Measurements from ENCODE around the gene PPM1D. TPM values are rescaled to one million over a fixed set of nuclear protein-coding genes. Genes with fewer than 3 reads are reported as not detected.
"Not testable (repeated sequence)": the region's sequence is repeated elsewhere in the genome, so short reads cannot be mapped to it uniquely, and the experiment has no call there.

PPM1D gene
- total RNA-seq, 1 experiment from 2014 or later: 14.3 TPM

DNA sequence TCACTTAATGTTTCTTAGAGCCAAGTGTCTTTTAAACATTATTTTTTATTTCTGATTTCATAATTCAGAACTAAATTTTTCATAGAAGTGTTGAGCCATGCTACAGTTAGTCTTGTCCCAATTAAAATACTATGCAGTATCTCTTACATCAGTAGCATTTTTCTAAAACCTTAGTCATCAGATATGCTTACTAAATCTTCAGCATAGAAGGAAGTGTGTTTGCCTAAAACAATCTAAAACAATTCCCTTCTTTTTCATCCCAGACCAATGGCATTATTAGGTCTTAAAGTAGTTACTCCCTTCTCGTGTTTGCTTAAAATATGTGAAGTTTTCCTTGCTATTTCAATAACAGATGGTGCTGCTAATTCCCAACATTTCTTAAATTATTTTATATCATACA, 64.0 kb downstream of the PPM1D start:
- H3K4me1 Mint-ChIP-seq (ENCODE audit: insufficient read depth, unreplicated experiment): no peaks in the 10 kb centered on the region
- H3K4me3 Mint-ChIP-seq (ENCODE audit: unreplicated experiment): no peak overlapping the region
- peaks cover 26% of the 10 kb centered on the region for H3K36me3 Mint-ChIP-seq (ENCODE audit: insufficient read depth, unreplicated experiment)
- no peak overlapping the region for H3K27ac Mint-ChIP-seq (ENCODE audit: low read depth, unreplicated experiment)
- TF ChIP-seq CTCF (IDR thresholded peaks at IDR 0.05; ENCODE audit: unreplicated experiment): no peak
- no peaks in the 10 kb centered on the region for H3K9me3 Mint-ChIP-seq (ENCODE audit: unreplicated experiment)
- intact Hi-C loops (cut with micrococcal nuclease): no loop called here
- DNase-seq (ENCODE audit: unreplicated experiment): no peak
- no peaks in the 10 kb centered on the region for H3K27me3 Mint-ChIP-seq (ENCODE audit: insufficient read depth, unreplicated experiment)
- ChIA-PET POLR2A (no interaction called here), CTCF (no interaction called here)
- no TSS peak for BruUV-seq (replicated peaks)

- Mint-ChIP-seq H3K36me3 (ENCODE audit: insufficient read depth, unreplicated experiment) (peaks cover 26% of the 10 kb centered on the region), H3K27me3 (ENCODE audit: insufficient read depth, unreplicated experiment) (no peaks in the 10 kb centered on the region), H3K4me1 (ENCODE audit: insufficient read depth, unreplicated experiment) (no peaks in the 10 kb centered on the region), H3K4me3 (ENCODE audit: unreplicated experiment) (no peak overlapping the region), H3K9me3 (ENCODE audit: unreplicated experiment) (no peaks in the 10 kb centered on the region), H3K27ac (ENCODE audit: low read depth, unreplicated experiment) (no peak overlapping the region)
- TF ChIP-seq CTCF (IDR thresholded peaks at IDR 0.05; ENCODE audit: unreplicated experiment): no peak
- POLR2A ChIA-PET: interaction anchor here (1.5 kb wide), 1 partner anchor 11 kb away, joined by 4 read pairs; the partner anchor contains the start of gene BCAS3
- DNase-seq (ENCODE audit: unreplicated experiment): no peak
- CTCF ChIA-PET: no interaction called here
- intact Hi-C loops (cut with micrococcal nuclease): no loop called here
- BruUV-seq (replicated peaks): no TSS peak
These were observed 65.6 kb downstream of the PPM1D start for GRCh38 chr17:60665602-60666001.

- H3K9me3 Mint-ChIP-seq (ENCODE audit: unreplicated experiment); H3K4me1 Mint-ChIP-seq (ENCODE audit: insufficient read depth, unreplicated experiment); BruUV-seq (replicated peaks); DNase-seq (ENCODE audit: unreplicated experiment); H3K27me3 Mint-ChIP-seq (ENCODE audit: insufficient read depth, unreplicated experiment); intact Hi-C loops (cut with micrococcal nuclease); H3K4me3 Mint-ChIP-seq (ENCODE audit: unreplicated experiment); H3K27ac Mint-ChIP-seq (ENCODE audit: low read depth, unreplicated experiment): not testable (repeated sequence)
- ChIA-PET POLR2A (interaction anchor here (0.6 to 3.0 kb wide), 3 partner anchors 8 to 1222 kb away, joined by 3 to 12 read pairs (median 3); partner anchors contain the start of gene BCAS3), CTCF (interaction anchor here (0.7 to 1.0 kb wide), 2 partner anchors 52 to 237 kb away, joined by 3 read pairs; no protein-coding TSS in a partner anchor)
- H3K36me3 Mint-ChIP-seq (ENCODE audit: insufficient read depth, unreplicated experiment): peaks cover 26% of the 10 kb centered on the region
These were observed 68.7 kb downstream of the PPM1D start for GRCh38 chr17:60668741-60669140.

GRCh38 chr17:60671482-60671881, 71.5 kb downstream of the PPM1D start:
- no peak overlapping the region for H3K27ac Mint-ChIP-seq (ENCODE audit: low read depth, unreplicated experiment)
- intact Hi-C loops (cut with micrococcal nuclease): no loop called here
- DNase-seq (ENCODE audit: unreplicated experiment): peak; percentile 2
- peaks cover 4% of the 10 kb centered on the region for H3K36me3 Mint-ChIP-seq (ENCODE audit: insufficient read depth, unreplicated experiment)
- no TSS peak for BruUV-seq (replicated peaks)
- H3K9me3 Mint-ChIP-seq (ENCODE audit: unreplicated experiment): no peaks in the 10 kb centered on the region
- no peaks in the 10 kb centered on the region for H3K4me1 Mint-ChIP-seq (ENCODE audit: insufficient read depth, unreplicated experiment)
- H3K4me3 Mint-ChIP-seq (ENCODE audit: unreplicated experiment): no peak overlapping the region
- CTCF ChIA-PET: no interaction called here
- no peak for TF ChIP-seq CTCF (IDR thresholded peaks at IDR 0.05; ENCODE audit: unreplicated experiment)
- H3K27me3 Mint-ChIP-seq (ENCODE audit: insufficient read depth, unreplicated experiment): no peaks in the 10 kb centered on the region
- POLR2A ChIA-PET: no interaction called here

- H3K4me3 Mint-ChIP-seq (ENCODE audit: unreplicated experiment); H3K9me3 Mint-ChIP-seq (ENCODE audit: unreplicated experiment); H3K36me3 Mint-ChIP-seq (ENCODE audit: insufficient read depth, unreplicated experiment); H3K27ac Mint-ChIP-seq (ENCODE audit: low read depth, unreplicated experiment); H3K27me3 Mint-ChIP-seq (ENCODE audit: insufficient read depth, unreplicated experiment); H3K4me1 Mint-ChIP-seq (ENCODE audit: insufficient read depth, unreplicated experiment); intact Hi-C loops (cut with micrococcal nuclease); DNase-seq (ENCODE audit: unreplicated experiment); BruUV-seq (replicated peaks): not testable (repeated sequence)
- POLR2A ChIA-PET: interaction anchor here (0.9 kb wide), 1 partner anchor 70 kb away, joined by 4 read pairs; no protein-coding TSS in a partner anchor
- CTCF ChIA-PET: interaction anchor here (1.3 kb wide), 1 partner anchor 36 kb away, joined by 5 read pairs; no protein-coding TSS in a partner anchor
These were observed 74.6 kb downstream of the PPM1D start for GRCh38 chr17:60674637-60675036.
